H9 (cell line): Measurements from ENCODE around the gene SLC51B. TPM values are rescaled to one million over a fixed set of nuclear protein-coding genes. Genes with fewer than 3 reads are reported as not detected.

Experiments
- DNase-seq: peaks from one replicate; pipeline ENCODE4 v3.0.0-alpha.2; 2017
- H2AFZ ChIP-seq: one replicate; pipeline ENCODE4 v1.6.1; 2013; ENCODE audit warnings: mild to moderate bottlenecking, low read length, control low read depth, moderate library complexity
- H2AK5ac ChIP-seq: 2 replicates; pipeline ENCODE4 v1.6.1; 2013; ENCODE audit warnings: low read length, control low read depth, mixed read lengths; ENCODE audit not compliant: insufficient read length
- H2BK120ac ChIP-seq: one replicate; pipeline ENCODE4 v1.6.1; 2013; ENCODE audit warnings: low read depth, mild to moderate bottlenecking, low read length, control low read depth, inconsistent platforms; ENCODE audit not compliant: poor library complexity, severe bottlenecking
- H2BK12ac ChIP-seq: 2 replicates; pipeline ENCODE4 v1.6.1; 2013; ENCODE audit warnings: low read length, control low read depth, mixed read lengths, low read depth; ENCODE audit not compliant: insufficient read length
- H2BK15ac ChIP-seq: 2 replicates; pipeline ENCODE4 v1.6.1; 2013; ENCODE audit warnings: low read depth, low read length, control low read depth
- H2BK20ac ChIP-seq: one replicate; pipeline ENCODE4 v1.6.1; 2013; ENCODE audit warnings: low read depth, mild to moderate bottlenecking, low read length, control low read depth, inconsistent platforms; ENCODE audit not compliant: poor library complexity, severe bottlenecking
- H2BK5ac ChIP-seq: 2 replicates; pipeline ENCODE4 v1.6.1; 2013; ENCODE audit warnings: low read length, control low read depth, mixed read lengths; ENCODE audit not compliant: insufficient read length
- H3K14ac ChIP-seq: 2 replicates; pipeline ENCODE4 v1.6.1; 2013; ENCODE audit warnings: low read length, control low read depth; ENCODE audit not compliant: insufficient read depth
- H3K18ac ChIP-seq: 2 replicates; pipeline ENCODE4 v1.6.1; 2013; ENCODE audit warnings: low read depth, mild to moderate bottlenecking, mixed read lengths, low read length, control low read depth; ENCODE audit not compliant: insufficient read length
- H3K23ac ChIP-seq: 2 replicates; pipeline ENCODE4 v1.6.1; 2013; ENCODE audit warnings: low read length, control low read depth, mixed read lengths, low read depth; ENCODE audit not compliant: insufficient read length
- H3K23me2 ChIP-seq: 2 replicates; pipeline ENCODE4 v1.6.1; 2013; ENCODE audit warnings: low read depth, mild to moderate bottlenecking, mixed read lengths, low read length, control low read depth; ENCODE audit not compliant: insufficient read length, poor library complexity, severe bottlenecking
- H3K27ac ChIP-seq: 2 replicates; pipeline ENCODE4 v1.5.1; 2013; ENCODE audit warnings: low read length, control low read depth, mixed read lengths, low read depth; ENCODE audit not compliant: insufficient read length
- H3K27me3 ChIP-seq: 2 replicates; pipeline ENCODE4 v1.6.1; 2013; ENCODE audit warnings: low read length, control low read depth, inconsistent platforms; ENCODE audit not compliant: insufficient read depth
- H3K4ac ChIP-seq: 2 replicates; pipeline ENCODE4 v1.6.1; 2013; ENCODE audit warnings: low read depth, mild to moderate bottlenecking, control low read depth, inconsistent platforms, low read length, moderate library complexity
- H3K4me1 ChIP-seq: 2 replicates; pipeline ENCODE4 v1.6.1; 2013; ENCODE audit warnings: low read length, control low read depth, inconsistent platforms; ENCODE audit not compliant: insufficient read depth
- H3K4me2 ChIP-seq: 2 replicates; pipeline ENCODE4 v1.6.1; 2013; ENCODE audit warnings: low read length, control low read depth, mixed read lengths; ENCODE audit not compliant: insufficient read length, insufficient read depth
- H3K56ac ChIP-seq: 2 replicates; pipeline ENCODE4 v1.6.1; 2013; ENCODE audit warnings: low read depth, mild to moderate bottlenecking, mixed read lengths, low read length, control low read depth; ENCODE audit not compliant: insufficient read length
- H3K79me1 ChIP-seq: 2 replicates; pipeline ENCODE4 v1.6.1; 2013; ENCODE audit warnings: low read depth, mild to moderate bottlenecking, moderate library complexity, low read length, control low read depth, inconsistent platforms; ENCODE audit not compliant: insufficient read depth, poor library complexity, severe bottlenecking
- H3K79me2 ChIP-seq: 2 replicates; pipeline ENCODE4 v1.6.1; 2013; ENCODE audit warnings: low read length, control low read depth, inconsistent platforms; ENCODE audit not compliant: insufficient read depth
- H3K9ac ChIP-seq: 2 replicates; pipeline ENCODE4 v1.6.1; 2013; ENCODE audit warnings: low read length, control low read depth, mixed read lengths; ENCODE audit not compliant: insufficient read length; ENCODE audit errors: extremely low read depth
- H3K9me3 ChIP-seq: one replicate; pipeline ENCODE4 v1.6.1; 2013; ENCODE audit warnings: low read depth, low read length, inconsistent platforms; ENCODE audit not compliant: control insufficient read depth
- H3T11ph ChIP-seq: one replicate; pipeline ENCODE4 v1.6.1; 2013; ENCODE audit warnings: mild to moderate bottlenecking, low read length, control low read depth, inconsistent platforms
- H4K20me1 ChIP-seq: one replicate; pipeline ENCODE4 v1.6.1; 2013; ENCODE audit not compliant: control insufficient read depth, insufficient read length, insufficient read depth
- H4K5ac ChIP-seq: 2 replicates; pipeline ENCODE4 v1.6.1; 2013; ENCODE audit warnings: low read depth, mild to moderate bottlenecking, mixed read lengths, low read length, control low read depth; ENCODE audit not compliant: insufficient read length
- H4K8ac ChIP-seq: replicated peaks from 2 replicates; pipeline ENCODE4 v1.6.1; 2013; ENCODE audit warnings: low read length, control low read depth, mixed read lengths, low read depth; ENCODE audit not compliant: insufficient read length
- H4K91ac ChIP-seq: 2 replicates; pipeline ENCODE4 v1.6.1; 2013; ENCODE audit warnings: low read depth, mild to moderate bottlenecking, moderate library complexity, mixed read lengths, low read length, control low read depth; ENCODE audit not compliant: insufficient read length
- H3K27ac Mint-ChIP-seq, 3 experiments: 2 replicates in 2 of 3; 3 replicates in 1 of 3; pipeline ENCODE4 v1.8.0; 2020 to 2021; ENCODE audit warnings: mixed read lengths in 3 of 3, mild to moderate bottlenecking in 1 of 3, moderate library complexity in 1 of 3
- H3K27me3 Mint-ChIP-seq: 2 replicates; pipeline ENCODE4 v1.8.0; 2021; ENCODE audit warnings: low read depth, mild to moderate bottlenecking, moderate library complexity, mixed read lengths
- H3K36me3 Mint-ChIP-seq, 3 experiments: 2 replicates in 2 of 3; 3 replicates in 1 of 3; pipeline ENCODE4 v1.8.0; 2020 to 2021; ENCODE audit warnings: low read depth in 3 of 3, mixed read lengths in 3 of 3; ENCODE audit not compliant: insufficient read depth in 1 of 3
- H3K4me1 Mint-ChIP-seq, 2 experiments: 2 replicates each; pipeline ENCODE4 v1.8.0; 2020; ENCODE audit warnings: mixed read lengths in 2 of 2
- H3K4me3 Mint-ChIP-seq, 2 experiments: 2 replicates in 1 of 2; 3 replicates in 1 of 2; pipeline ENCODE4 v1.8.0; 2020 to 2021; ENCODE audit warnings: mild to moderate bottlenecking in 2 of 2, mixed read lengths in 2 of 2, moderate library complexity in 1 of 2
- H3K9me3 Mint-ChIP-seq, 2 experiments: 2 replicates in 1 of 2; 3 replicates in 1 of 2; pipeline ENCODE4 v1.8.0; 2020; ENCODE audit warnings: mild to moderate bottlenecking in 2 of 2, mixed read lengths in 2 of 2, moderate library complexity in 1 of 2
- WGBS: extraction: QIAGEN DNeasy Blood & Tissue Kit; methylation state at CpG from one replicate; pipeline ENCODE4 v1.1.7; 2013; ENCODE audit warnings: missing lambda C conversion rate, low lambda C conversion rate, mixed read lengths; ENCODE audit not compliant: insufficient read length; ENCODE audit errors: extremely low coverage; 5-methylcytosine and 5-hydroxymethylcytosine counted together
- total RNA-seq: library from RNA; stranded (reverse); gene quantifications from 2 replicates; pipeline ENCODE4 v1.2.1, GENCODE V29; 2021
- TF ChIP-seq, protein P1 (sequence below): fragments of 200-600 bp; sonication (generic); conservative IDR thresholded peaks from 3 replicates; pipeline ENCODE4 v1.8.0; 2021; ENCODE audit warnings: antibody characterized with exemption, mild to moderate bottlenecking

Gene SLC51B
- total RNA-seq, 1 experiment from 2014 or later: not detected

DNA sequence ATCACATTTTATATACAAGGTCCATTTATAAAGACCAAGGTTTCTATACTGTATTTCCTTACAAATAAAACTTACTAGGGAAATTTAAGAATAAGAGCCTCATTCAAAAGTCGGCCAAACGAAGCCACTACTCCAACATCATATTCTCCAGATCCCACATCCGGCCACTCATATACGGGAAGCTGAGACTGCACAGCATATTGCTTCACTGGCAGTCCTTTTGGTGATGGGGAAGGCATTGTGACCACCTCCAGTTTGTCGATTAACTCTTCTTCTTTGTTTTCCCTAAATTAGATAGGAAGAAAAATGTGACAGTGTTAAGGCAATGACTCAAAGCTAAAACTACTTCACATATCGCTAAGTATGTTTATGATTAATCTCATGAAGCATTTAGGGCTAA is 18.4 kb upstream of the SLC51B start:
- Histone ChIP-seq H2AK5ac (no peak overlapping the region), H3K14ac (no peak overlapping the region), H3K27me3 (no peaks in the 10 kb centered on the region), H3K4ac (no peak overlapping the region), H4K20me1 (no peaks in the 10 kb centered on the region), H4K91ac (no peak overlapping the region), H2BK20ac (no peak overlapping the region), H2AFZ (no peak overlapping the region), H2BK15ac (no peak overlapping the region), H3K23me2 (no peaks in the 10 kb centered on the region), H3K79me2 (no peaks in the 10 kb centered on the region), H3T11ph (no peak overlapping the region), H3K4me1 (no peaks in the 10 kb centered on the region), H4K5ac (no peak overlapping the region), H3K4me2 (no peak overlapping the region), H2BK12ac (no peak overlapping the region), H3K9me3 (no peaks in the 10 kb centered on the region), H3K27ac (no peak overlapping the region), H4K8ac (no peak overlapping the region), H3K56ac (no peak overlapping the region), H3K23ac (no peak overlapping the region), H3K9ac (no peak overlapping the region), H3K79me1 (no peaks in the 10 kb centered on the region), H3K18ac (no peak overlapping the region), H2BK120ac (no peak overlapping the region), H2BK5ac (no peak overlapping the region)
- no peak for DNase-seq
- H3K4me1 Mint-ChIP-seq: peaks cover 9% of the 10 kb centered on the region in 2 experiments
- peaks cover 2 to 34% (median 33%) of the 10 kb centered on the region in 3 experiments; a peak in 5 of 7 replicates for H3K36me3 Mint-ChIP-seq
- H3K4me3 Mint-ChIP-seq: no peak overlapping the region
- TF ChIP-seq, protein P1, sequence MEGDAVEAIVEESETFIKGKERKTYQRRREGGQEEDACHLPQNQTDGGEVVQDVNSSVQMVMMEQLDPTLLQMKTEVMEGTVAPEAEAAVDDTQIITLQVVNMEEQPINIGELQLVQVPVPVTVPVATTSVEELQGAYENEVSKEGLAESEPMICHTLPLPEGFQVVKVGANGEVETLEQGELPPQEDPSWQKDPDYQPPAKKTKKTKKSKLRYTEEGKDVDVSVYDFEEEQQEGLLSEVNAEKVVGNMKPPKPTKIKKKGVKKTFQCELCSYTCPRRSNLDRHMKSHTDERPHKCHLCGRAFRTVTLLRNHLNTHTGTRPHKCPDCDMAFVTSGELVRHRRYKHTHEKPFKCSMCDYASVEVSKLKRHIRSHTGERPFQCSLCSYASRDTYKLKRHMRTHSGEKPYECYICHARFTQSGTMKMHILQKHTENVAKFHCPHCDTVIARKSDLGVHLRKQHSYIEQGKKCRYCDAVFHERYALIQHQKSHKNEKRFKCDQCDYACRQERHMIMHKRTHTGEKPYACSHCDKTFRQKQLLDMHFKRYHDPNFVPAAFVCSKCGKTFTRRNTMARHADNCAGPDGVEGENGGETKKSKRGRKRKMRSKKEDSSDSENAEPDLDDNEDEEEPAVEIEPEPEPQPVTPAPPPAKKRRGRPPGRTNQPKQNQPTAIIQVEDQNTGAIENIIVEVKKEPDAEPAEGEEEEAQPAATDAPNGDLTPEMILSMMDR: no peak
- H3K27me3 Mint-ChIP-seq: peaks cover 4% of the 10 kb centered on the region; the same call in 1 of the 2 replicates
- H3K9me3 Mint-ChIP-seq: no peaks in the 10 kb centered on the region
- no peak overlapping the region for H3K27ac Mint-ChIP-seq
- WGBS: no CpG with 5 or more reads among the region's 6 CpGs
